ENCODE measurements around the gene WAS.

Gene WAS

DNA sequence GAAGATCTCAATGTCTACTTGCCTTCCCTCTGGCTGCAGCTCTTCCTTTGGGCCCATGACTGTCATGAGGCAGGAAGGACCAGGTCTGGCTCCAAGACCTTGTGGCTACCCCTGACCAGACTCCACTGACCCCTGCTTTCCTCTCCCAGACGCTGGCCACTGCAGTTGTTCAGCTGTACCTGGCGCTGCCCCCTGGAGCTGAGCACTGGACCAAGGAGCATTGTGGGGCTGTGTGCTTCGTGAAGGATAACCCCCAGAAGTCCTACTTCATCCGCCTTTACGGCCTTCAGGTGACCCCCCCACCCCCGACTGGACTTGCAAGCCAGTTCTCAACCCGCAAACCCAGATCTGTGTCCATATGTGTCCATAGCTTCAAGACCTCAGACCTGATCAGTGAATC, 535 bp downstream of the WAS start:
- TF ChIP-seq ZNF8 (CRISPR knock-in tag; IDR thresholded peaks at IDR 0.05), result no peak
- TF ChIP-seq ZFP30 (CRISPR knock-in tag; IDR thresholded peaks at IDR 0.05), result no peak
- TF ChIP-seq, protein P1, sequence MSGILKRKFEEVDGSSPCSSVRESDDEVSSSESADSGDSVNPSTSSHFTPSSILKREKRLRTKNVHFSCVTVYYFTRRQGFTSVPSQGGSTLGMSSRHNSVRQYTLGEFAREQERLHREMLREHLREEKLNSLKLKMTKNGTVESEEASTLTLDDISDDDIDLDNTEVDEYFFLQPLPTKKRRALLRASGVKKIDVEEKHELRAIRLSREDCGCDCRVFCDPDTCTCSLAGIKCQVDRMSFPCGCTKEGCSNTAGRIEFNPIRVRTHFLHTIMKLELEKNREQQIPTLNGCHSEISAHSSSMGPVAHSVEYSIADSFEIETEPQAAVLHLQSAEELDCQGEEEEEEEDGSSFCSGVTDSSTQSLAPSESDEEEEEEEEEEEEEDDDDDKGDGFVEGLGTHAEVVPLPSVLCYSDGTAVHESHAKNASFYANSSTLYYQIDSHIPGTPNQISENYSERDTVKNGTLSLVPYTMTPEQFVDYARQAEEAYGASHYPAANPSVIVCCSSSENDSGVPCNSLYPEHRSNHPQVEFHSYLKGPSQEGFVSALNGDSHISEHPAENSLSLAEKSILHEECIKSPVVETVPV (CRISPR knock-in tag; IDR thresholded peaks at IDR 0.05), result no peak
- TF ChIP-seq, protein P2, sequence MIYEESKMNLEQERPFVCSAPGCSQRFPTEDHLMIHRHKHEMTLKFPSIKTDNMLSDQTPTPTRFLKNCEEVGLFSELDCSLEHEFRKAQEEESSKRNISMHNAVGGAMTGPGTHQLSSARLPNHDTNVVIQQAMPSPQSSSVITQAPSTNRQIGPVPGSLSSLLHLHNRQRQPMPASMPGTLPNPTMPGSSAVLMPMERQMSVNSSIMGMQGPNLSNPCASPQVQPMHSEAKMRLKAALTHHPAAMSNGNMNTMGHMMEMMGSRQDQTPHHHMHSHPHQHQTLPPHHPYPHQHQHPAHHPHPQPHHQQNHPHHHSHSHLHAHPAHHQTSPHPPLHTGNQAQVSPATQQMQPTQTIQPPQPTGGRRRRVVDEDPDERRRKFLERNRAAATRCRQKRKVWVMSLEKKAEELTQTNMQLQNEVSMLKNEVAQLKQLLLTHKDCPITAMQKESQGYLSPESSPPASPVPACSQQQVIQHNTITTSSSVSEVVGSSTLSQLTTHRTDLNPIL (CRISPR knock-in tag; IDR thresholded peaks at IDR 0.05; ENCODE audit: low read depth), result no peak
- no peak for TF ChIP-seq CSDC2 (CRISPR knock-in tag; IDR thresholded peaks at IDR 0.05)
- TF ChIP-seq ZC3H10 (CRISPR knock-in tag; IDR thresholded peaks at IDR 0.05), result no peak
- no peak for TF ChIP-seq OSR1 (CRISPR knock-in tag; IDR thresholded peaks at IDR 0.05)
- no peak for TF ChIP-seq SNAI2 (CRISPR knock-in tag; IDR thresholded peaks at IDR 0.05)
- TF ChIP-seq GLIS3 (CRISPR knock-in tag; IDR thresholded peaks at IDR 0.05), result no peak
- no peak for TF ChIP-seq ARNTL (CRISPR knock-in tag; IDR thresholded peaks at IDR 0.05; ENCODE audit: borderline replicate concordance, low read depth)
- no peak for TF ChIP-seq TOX (CRISPR knock-in tag; IDR thresholded peaks at IDR 0.05; ENCODE audit: borderline replicate concordance)
- TF ChIP-seq ESRRG (CRISPR knock-in tag; IDR thresholded peaks at IDR 0.05), result no peak
- TF ChIP-seq, protein P3, sequence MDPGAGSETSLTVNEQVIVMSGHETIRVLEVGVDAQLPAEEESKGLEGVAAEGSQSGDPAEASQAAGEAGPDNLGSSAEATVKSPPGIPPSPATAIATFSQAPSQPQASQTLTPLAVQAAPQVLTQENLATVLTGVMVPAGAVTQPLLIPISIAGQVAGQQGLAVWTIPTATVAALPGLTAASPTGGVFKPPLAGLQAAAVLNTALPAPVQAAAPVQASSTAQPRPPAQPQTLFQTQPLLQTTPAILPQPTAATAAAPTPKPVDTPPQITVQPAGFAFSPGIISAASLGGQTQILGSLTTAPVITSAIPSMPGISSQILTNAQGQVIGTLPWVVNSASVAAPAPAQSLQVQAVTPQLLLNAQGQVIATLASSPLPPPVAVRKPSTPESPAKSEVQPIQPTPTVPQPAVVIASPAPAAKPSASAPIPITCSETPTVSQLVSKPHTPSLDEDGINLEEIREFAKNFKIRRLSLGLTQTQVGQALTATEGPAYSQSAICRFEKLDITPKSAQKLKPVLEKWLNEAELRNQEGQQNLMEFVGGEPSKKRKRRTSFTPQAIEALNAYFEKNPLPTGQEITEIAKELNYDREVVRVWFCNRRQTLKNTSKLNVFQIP (CRISPR knock-in tag; IDR thresholded peaks at IDR 0.05; ENCODE audit: borderline replicate concordance, low read depth), result no peak
- TF ChIP-seq, protein P4, sequence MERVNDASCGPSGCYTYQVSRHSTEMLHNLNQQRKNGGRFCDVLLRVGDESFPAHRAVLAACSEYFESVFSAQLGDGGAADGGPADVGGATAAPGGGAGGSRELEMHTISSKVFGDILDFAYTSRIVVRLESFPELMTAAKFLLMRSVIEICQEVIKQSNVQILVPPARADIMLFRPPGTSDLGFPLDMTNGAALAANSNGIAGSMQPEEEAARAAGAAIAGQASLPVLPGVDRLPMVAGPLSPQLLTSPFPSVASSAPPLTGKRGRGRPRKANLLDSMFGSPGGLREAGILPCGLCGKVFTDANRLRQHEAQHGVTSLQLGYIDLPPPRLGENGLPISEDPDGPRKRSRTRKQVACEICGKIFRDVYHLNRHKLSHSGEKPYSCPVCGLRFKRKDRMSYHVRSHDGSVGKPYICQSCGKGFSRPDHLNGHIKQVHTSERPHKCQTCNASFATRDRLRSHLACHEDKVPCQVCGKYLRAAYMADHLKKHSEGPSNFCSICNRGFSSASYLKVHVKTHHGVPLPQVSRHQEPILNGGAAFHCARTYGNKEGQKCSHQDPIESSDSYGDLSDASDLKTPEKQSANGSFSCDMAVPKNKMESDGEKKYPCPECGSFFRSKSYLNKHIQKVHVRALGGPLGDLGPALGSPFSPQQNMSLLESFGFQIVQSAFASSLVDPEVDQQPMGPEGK (CRISPR knock-in tag; IDR thresholded peaks at IDR 0.05; ENCODE audit: borderline replicate concordance), result no peak
- TF ChIP-seq ZNF70 (CRISPR knock-in tag; IDR thresholded peaks at IDR 0.05), result no peak
- TF ChIP-seq ZFP3 (CRISPR knock-in tag; IDR thresholded peaks at IDR 0.05), result no peak
- TF ChIP-seq ZNF565 (CRISPR knock-in tag; conservative IDR thresholded peaks at IDR 0.05; ENCODE audit: low read depth), result no peak
- no peak for TF ChIP-seq RARB (CRISPR knock-in tag; IDR thresholded peaks at IDR 0.05)
- ATAC-seq, result no peak

DNA sequence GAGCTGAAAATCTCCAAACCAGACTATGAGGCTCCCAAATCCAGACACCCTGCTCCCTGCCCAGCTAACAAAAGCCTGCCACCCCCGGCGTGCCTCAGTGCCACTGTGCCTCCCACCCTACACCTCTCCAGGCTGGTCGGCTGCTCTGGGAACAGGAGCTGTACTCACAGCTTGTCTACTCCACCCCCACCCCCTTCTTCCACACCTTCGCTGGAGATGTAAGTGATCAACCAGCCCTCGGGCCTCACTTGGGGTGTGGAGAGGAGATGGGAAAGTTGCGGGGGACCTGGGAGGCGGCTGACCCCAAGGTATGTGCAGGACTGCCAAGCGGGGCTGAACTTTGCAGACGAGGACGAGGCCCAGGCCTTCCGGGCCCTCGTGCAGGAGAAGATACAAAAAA, 1.8 kb downstream of the WAS start:
- TF ChIP-seq, protein P1 (CRISPR knock-in tag; IDR thresholded peaks at IDR 0.05), result no peak
- no peak for TF ChIP-seq PPARA (CRISPR knock-in tag; IDR thresholded peaks at IDR 0.05; ENCODE audit: borderline replicate concordance)
- no peak for ATAC-seq

DNA sequence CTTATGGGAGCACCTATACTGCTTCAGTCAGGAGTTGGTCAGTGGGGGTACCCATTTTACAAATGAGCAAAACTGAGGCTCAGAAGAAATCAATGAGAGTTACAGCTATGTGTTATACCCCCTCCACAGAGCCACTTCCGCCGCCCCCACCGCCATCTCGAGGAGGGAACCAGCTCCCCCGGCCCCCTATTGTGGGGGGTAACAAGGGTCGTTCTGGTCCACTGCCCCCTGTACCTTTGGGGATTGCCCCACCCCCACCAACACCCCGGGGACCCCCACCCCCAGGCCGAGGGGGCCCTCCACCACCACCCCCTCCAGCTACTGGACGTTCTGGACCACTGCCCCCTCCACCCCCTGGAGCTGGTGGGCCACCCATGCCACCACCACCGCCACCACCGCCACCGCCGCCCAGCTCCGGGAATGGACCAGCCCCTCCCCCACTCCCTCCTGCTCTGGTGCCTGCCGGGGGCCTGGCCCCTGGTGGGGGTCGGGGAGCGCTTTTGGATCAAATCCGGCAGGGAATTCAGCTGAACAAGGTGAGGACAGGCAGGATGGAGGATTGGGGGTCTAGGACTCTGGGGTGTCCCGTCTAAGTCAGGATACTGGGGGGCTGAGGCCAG, 5.0 kb downstream of the WAS start:
- TF ChIP-seq, protein P5, sequence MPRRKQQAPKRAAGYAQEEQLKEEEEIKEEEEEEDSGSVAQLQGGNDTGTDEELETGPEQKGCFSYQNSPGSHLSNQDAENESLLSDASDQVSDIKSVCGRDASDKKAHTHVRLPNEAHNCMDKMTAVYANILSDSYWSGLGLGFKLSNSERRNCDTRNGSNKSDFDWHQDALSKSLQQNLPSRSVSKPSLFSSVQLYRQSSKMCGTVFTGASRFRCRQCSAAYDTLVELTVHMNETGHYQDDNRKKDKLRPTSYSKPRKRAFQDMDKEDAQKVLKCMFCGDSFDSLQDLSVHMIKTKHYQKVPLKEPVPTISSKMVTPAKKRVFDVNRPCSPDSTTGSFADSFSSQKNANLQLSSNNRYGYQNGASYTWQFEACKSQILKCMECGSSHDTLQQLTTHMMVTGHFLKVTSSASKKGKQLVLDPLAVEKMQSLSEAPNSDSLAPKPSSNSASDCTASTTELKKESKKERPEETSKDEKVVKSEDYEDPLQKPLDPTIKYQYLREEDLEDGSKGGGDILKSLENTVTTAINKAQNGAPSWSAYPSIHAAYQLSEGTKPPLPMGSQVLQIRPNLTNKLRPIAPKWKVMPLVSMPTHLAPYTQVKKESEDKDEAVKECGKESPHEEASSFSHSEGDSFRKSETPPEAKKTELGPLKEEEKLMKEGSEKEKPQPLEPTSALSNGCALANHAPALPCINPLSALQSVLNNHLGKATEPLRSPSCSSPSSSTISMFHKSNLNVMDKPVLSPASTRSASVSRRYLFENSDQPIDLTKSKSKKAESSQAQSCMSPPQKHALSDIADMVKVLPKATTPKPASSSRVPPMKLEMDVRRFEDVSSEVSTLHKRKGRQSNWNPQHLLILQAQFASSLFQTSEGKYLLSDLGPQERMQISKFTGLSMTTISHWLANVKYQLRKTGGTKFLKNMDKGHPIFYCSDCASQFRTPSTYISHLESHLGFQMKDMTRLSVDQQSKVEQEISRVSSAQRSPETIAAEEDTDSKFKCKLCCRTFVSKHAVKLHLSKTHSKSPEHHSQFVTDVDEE (CRISPR knock-in tag; IDR thresholded peaks at IDR 0.05), result no peak
- TF ChIP-seq BACH2 (CRISPR knock-in tag; IDR thresholded peaks at IDR 0.05; ENCODE audit: borderline replicate concordance), result no peak
- no peak for TF ChIP-seq ZFP30 (CRISPR knock-in tag; IDR thresholded peaks at IDR 0.05)
- TF ChIP-seq GLIS3 (CRISPR knock-in tag; IDR thresholded peaks at IDR 0.05), result no peak
- no peak for TF ChIP-seq TOX (CRISPR knock-in tag; IDR thresholded peaks at IDR 0.05; ENCODE audit: borderline replicate concordance)
- no peak for TF ChIP-seq ARNTL (CRISPR knock-in tag; IDR thresholded peaks at IDR 0.05; ENCODE audit: borderline replicate concordance, low read depth)
- no peak for TF ChIP-seq ZNF565 (CRISPR knock-in tag; conservative IDR thresholded peaks at IDR 0.05; ENCODE audit: low read depth)
- no peak for TF ChIP-seq CSDC2 (CRISPR knock-in tag; IDR thresholded peaks at IDR 0.05)
- TF ChIP-seq ZC3H10 (CRISPR knock-in tag; IDR thresholded peaks at IDR 0.05), result no peak
- TF ChIP-seq, protein P3 (CRISPR knock-in tag; IDR thresholded peaks at IDR 0.05; ENCODE audit: borderline replicate concordance, low read depth), result no peak
- no peak for TF ChIP-seq RARB (CRISPR knock-in tag; IDR thresholded peaks at IDR 0.05)

More for the DNA sequence above, 5.0 kb downstream of the WAS start:
- no peak for ATAC-seq

All from SK-N-SH treated with all-trans-retinoic acid at 6 μM for 48 hours (cell line).